Epithelial cell of esophagus (primary cell): ENCODE measurements around the gene ZNF445.
"Not testable (repeated sequence)": the region's sequence is repeated elsewhere in the genome, so short reads cannot be mapped to it uniquely, and the experiment has no call there.

Experiments
- DNase-seq: peaks from one replicate; pipeline ENCODE4 v3.0.0; 2010; ENCODE audit warnings: low read depth
- H3K4me3 ChIP-seq: 2 replicates; pipeline ENCODE4 v1.5.1; 2011; ENCODE audit warnings: mild to moderate bottlenecking, low read length, control low read depth
- TF ChIP-seq, protein P1 (sequence below): IDR thresholded peaks from 2 replicates; pipeline ENCODE4 v1.5.1; 2011; ENCODE audit warnings: low read depth, mild to moderate bottlenecking, low read length, control low read depth, inconsistent platforms; ENCODE audit not compliant: insufficient read depth; ENCODE audit errors: missing control alignments

The ZNF445 gene

DNA sequence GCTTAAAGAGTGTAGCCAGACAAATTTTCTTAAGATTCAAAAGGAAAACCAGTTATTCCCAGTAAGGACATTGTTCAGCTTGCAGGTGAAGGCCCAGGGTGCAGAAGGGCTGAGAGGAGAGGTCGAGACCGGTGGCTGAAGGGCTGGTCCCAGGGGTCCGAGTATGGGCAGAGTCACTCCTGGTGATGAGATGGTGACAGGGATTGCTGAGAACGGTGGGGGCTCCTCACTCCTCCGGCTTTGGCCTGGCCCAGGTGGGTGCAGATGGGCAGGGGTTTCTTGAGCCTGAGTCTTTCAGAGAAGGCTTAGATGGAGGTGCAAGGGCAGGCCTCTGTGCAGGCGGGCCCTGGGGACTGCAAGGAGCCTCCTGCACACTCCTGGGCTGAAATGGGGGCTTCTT is 56.2 kb downstream of the ZNF445 start:
- no peak for DNase-seq
- no peak overlapping the region for H3K4me3 ChIP-seq
- TF ChIP-seq, protein P1, sequence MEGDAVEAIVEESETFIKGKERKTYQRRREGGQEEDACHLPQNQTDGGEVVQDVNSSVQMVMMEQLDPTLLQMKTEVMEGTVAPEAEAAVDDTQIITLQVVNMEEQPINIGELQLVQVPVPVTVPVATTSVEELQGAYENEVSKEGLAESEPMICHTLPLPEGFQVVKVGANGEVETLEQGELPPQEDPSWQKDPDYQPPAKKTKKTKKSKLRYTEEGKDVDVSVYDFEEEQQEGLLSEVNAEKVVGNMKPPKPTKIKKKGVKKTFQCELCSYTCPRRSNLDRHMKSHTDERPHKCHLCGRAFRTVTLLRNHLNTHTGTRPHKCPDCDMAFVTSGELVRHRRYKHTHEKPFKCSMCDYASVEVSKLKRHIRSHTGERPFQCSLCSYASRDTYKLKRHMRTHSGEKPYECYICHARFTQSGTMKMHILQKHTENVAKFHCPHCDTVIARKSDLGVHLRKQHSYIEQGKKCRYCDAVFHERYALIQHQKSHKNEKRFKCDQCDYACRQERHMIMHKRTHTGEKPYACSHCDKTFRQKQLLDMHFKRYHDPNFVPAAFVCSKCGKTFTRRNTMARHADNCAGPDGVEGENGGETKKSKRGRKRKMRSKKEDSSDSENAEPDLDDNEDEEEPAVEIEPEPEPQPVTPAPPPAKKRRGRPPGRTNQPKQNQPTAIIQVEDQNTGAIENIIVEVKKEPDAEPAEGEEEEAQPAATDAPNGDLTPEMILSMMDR: no peak

GRCh38 chr3:44420676-44421075 is 56.8 kb downstream of the ZNF445 start:
- no peak overlapping the region for H3K4me3 ChIP-seq
- no peak for DNase-seq
- TF ChIP-seq, protein P1: no peak

- TF ChIP-seq, protein P1: no peak
- no peak for DNase-seq
- H3K4me3 ChIP-seq: no peak overlapping the region
These were observed 57.4 kb downstream of the ZNF445 start for GRCh38 chr3:44419923-44420650.

GRCh38 chr3:44419116-44419922 is 58.2 kb downstream of the ZNF445 start:
- DNase-seq: no peak
- TF ChIP-seq, protein P1: no peak
- no peak overlapping the region for H3K4me3 ChIP-seq

GRCh38 chr3:44418549-44418948 is 58.9 kb downstream of the ZNF445 start:
- H3K4me3 ChIP-seq: no peak overlapping the region
- no peak for DNase-seq
- TF ChIP-seq, protein P1: no peak

GRCh38 chr3:44418118-44418517 is 59.4 kb downstream of the ZNF445 start:
- not testable (repeated sequence) for DNase-seq, H3K4me3 ChIP-seq
